Neural cell (in vitro differentiated cells): ENCODE results near the gene SAE1.

ENCODE experiments used
- EP300 ChIP-seq: fragments of 450-650 bp; conservative IDR thresholded peaks from 2 replicates; pipeline ENCODE4 v1.6.1; 2014; ENCODE audit warnings: antibody characterized with exemption, mild to moderate bottlenecking, moderate library complexity; ENCODE audit not compliant: poor library complexity, severe bottlenecking
- EZH2 ChIP-seq: fragments of 200-600, 300-800 bp; shearing (Covaris generic), sonication (generic); IDR thresholded peaks from 2 replicates; pipeline ENCODE4 v1.6.1; 2014; ENCODE audit warnings: antibody characterized with exemption, low read length, borderline replicate concordance, mild to moderate bottlenecking; ENCODE audit not compliant: insufficient read depth, poor library complexity, severe bottlenecking
- SMC3 ChIP-seq: fragments of 450-650 bp; conservative IDR thresholded peaks from 2 replicates; pipeline ENCODE4 v1.6.1; 2014; ENCODE audit warnings: antibody characterized with exemption, mild to moderate bottlenecking, moderate library complexity; ENCODE audit not compliant: poor library complexity

DNA sequence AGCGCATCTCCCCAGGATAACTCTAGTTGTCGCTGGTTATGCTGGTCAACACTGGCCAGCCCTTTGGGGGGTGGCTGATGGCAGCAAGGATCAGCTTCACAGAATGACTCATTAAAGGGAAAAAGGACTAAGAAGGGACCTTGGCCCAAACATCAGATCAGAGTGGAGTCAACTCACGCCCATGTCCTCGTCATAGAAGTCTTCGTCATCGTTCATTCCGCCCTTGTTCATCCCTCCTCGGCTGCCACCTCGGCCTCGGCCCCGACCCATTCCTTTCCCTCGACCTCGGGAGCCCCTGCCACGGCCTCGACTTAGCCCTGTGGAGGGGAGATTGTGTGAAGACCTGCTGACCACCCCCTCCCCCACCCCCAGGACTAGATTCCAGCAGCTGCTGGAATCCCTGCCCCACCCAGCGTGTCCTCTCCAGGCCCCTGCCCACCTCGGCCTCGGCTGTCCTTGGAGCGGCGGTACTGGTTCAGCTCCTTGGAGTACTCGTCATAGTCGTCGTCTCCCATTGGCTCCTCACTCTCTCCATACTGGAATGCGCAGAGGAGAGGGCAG, 45.7 kb upstream of the SAE1 start:
- TF ChIP-seq EP300 (no peak), SMC3 (no peak), EZH2 (no peak)
